LoVo (cell line): ENCODE data around the gene SEC62.

Source experiments
- DNase-seq: peaks from one replicate; pipeline ENCODE4 v3.0.0-alpha.2; 2016; ENCODE audit warnings: low spot score

Gene SEC62, protein sequence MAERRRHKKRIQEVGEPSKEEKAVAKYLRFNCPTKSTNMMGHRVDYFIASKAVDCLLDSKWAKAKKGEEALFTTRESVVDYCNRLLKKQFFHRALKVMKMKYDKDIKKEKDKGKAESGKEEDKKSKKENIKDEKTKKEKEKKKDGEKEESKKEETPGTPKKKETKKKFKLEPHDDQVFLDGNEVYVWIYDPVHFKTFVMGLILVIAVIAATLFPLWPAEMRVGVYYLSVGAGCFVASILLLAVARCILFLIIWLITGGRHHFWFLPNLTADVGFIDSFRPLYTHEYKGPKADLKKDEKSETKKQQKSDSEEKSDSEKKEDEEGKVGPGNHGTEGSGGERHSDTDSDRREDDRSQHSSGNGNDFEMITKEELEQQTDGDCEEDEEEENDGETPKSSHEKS

DNA sequence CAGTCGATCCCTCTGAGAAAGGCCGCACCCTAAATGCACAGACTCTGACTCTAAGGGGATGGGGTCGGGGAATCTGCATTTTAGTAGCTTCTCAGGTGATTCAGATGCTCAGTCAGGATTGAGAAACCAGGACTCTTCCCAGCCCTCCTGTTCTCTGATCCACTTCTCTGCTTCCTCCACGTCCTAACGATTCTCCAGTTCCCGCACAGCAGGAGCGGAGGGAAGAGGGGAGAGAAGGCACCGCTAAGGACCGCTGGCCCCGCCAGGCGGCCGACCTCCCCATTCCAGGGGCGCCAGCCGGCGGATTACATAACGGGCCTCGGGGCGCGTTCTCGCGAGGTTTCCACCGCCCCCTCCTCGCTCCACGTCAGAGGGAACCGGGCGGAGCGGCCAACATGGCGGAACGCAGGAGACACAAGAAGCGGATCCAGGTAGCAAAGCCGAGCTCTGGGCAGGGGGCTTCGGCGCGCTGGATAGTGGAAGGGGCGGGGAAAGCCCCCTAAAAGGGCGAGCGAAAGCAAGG, at the start of gene SEC62:
SEC62 (plus strand) TSS at position 380 of the 523 bp plus-strand sequence; CDS start at position 396, 16 bp downstream.
- peak; percentile 93 for DNase-seq

DNA sequence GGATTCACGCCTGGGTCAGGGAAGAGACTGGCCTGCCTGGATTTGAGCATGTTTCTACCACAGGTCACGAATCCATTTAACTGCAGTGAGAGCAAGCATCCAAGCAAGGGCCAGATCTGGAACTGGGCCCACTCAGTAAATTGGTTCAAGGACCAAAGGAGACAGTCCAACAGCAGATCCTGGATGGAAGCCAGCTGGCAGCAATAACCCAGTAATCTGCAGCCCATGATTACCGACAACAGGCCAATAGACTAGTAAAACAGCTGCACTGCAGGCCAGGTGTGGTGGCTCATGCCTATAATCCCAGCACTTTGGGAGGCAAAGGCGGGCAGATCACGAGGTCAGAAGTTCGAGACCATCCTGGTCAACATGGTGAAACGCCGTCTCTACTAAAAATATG, 43.4 kb upstream of the SEC62 start:
- no peak for DNase-seq

DNA sequence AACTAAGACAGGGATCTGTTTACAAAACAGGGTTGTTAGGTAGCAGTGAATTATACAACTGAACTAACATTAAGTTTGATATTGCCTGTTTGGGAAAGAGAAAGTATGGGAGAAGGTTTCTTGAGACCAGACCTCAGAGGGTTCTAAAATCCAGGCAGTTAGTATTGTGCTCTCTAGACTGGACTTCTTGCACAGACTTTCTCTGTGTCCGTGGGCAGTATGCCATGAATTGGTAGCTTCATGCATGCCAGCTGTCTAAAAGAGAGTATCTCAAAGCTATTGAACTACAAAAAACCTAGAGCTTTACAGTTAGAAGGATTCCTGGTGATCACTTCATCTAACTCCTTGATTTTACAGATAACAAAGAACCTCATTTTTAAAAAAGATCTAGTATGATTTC, 42.8 kb upstream of the SEC62 start:
- DNase-seq, result no peak

DNA sequence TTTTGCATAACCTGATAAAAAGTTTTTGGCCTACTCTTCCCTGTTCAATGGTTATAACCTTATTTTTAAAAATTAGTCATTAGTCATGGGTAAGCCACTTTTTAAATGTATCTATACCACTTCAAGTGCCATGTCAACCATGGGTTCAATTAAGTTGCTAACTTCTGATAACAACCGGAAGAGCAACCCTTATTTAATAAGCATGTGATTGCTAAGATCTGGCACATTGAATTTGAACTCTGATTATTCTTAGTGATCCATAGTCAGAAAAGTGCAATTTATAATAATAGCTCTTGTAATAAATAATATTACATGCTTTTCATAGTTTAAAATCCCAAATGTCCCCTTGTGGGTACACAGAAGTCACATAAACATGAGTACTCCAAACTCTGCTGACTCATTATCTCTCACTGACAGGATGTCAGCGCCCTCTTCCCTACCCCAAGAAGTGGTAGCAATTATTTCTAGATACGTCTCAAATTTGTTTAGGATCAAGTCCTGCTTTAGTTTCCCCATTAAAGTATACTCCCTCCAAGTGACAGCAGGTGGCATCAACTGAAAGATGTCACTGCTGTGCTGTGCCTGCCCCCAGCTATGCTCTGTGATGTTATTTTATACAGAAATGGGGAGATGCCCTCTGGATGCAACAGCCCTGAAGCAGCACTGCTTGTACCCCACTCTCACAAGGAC, 36.6 kb upstream of the SEC62 start:
- no peak for DNase-seq

DNA sequence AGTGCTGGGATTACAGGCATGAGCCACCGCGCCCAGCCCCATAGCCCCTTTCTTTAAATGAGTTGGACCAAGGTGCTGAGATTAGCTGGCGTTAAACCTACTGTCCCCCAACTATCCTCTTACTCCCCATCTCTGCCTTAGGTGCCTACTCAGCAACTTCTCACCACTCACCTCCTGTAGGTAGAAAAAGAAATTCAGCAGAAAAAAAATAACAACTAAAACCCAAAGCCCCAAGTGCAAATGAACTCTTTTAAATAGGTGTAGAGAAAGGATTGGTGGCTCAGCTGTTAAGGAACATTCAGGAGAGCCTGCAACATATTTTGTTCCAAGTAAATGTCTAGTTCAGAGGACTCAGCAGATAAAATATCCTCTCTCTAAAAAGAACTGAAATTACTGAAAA, 35.8 kb upstream of the SEC62 start:
- DNase-seq, result no peak

DNA sequence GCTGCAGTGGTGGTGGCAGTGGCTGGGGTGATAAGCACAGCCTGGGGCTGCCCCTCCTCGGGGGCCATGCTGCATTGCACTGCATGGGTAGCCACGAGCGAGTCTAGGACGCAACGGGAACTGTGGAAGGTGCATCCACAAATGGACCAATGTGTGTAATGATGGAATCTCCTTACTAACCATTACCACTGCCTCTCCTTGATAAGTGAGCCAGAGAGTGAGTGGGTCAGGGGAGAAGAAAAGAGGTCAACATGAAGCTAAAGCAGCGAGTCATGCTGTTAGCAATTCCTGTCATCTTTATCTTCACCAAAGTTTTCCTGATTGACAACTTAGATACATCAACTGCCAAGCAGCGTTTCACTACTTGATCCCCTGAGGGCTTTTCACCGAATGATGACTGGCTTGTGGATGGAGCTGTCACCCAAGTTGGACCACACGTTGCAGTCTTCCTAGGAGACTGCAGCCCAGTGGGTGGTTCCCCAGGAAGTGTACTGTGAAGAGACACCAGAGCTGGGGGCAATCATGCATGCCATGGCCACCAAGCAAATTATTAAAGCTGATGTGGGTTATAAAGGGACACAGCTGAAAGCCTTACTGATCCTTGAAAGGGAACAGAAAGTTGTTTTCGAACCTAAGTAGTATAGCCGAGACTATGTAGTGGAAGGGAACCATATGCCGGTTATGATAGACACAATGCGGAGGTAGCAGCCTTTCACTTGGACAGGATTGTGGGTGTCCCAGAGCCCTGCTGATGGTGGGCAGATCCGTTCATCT, 34.7 kb upstream of the SEC62 start:
- DNase-seq, result no peak

DNA sequence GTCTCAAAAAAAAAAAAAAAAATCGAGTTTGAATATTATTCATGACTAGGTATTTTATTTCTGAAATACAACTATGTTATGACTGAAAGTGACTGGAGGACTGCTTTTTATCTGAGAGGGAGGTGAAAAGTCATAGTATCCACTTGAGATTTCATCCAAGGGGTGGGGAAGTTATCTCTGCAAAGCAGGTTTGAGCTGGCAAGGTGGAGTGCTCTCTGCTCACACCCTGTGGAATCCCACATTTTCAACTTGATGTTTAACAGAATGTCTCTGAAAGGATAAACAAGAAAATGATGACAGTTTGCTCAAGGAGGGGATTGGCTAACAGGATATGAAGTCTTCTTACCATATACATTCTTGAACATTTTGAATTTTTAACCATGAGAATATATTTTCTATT, 27.3 kb upstream of the SEC62 start:
- no peak for DNase-seq

DNA sequence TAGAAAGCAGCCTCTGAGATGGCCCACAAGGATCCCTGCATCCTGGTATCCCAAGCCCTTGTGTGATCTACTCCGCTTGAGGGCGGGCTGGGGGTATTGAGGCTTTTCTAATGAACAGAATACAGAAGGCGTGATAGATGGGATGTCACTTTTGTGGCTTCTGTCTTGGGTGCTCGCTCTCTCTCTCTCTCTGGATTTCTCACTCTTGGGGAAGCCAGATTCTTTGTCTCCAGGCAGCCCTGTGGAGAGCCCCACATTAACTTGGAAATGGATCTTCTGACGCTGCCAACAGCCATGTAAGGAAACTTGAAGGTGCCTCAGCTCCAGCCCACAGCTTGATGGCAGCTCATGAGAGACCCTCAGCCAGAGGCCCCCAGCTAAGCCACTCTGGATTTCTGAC, 26.9 kb upstream of the SEC62 start:
- no peak for DNase-seq

DNA sequence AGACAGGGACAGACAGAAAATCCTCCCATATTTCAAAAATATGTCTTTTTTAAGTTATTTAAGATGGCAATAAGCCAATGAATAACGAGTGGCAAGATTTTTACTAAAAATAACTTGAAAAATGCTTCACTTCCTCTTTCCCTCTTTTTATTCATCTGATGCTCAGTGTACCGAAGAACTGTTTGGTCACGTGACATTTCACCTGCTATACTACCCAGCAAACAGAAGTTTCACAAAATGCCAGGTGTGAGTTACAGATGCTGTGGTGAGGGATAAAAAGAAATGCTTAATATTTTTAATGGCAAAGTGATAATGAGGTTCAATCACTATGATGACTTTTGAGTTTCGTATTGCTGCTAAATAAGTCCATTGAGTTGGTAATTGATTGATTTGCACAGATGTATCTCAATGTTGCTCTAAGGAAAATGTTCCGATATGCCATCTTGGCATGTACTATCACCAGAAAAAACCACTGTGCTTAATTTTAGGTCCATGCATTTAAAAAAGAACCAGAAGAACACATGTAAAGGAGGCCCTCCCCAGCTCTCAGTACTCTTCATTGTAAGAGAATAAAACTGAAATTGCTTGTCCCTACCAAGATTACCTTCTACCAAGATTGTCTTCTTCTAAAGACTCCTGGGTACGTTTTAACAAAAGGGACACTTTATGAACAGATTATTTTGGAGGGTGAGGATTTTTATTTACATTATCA, 26.0 kb upstream of the SEC62 start:
- no peak for DNase-seq

DNA sequence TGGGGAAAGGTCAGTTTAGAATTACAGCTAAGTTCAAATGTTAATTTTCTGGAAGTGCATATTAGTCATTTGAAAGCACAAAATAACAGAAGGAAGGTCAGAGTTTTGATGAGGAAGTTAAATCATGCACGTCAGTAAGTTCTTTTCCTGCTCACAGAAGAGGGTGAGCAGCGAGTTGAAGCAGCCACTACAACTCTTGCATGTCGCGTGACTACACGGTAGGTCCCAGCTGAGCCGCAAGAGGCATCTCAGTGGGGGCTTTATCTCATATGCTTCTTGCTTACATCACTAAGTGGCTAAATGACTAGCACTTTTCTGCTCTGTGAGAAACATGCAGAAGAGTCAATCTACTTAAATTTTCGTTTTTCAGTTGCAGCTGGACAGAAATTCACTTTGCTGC, 21.3 kb upstream of the SEC62 start:
- no peak for DNase-seq

DNA sequence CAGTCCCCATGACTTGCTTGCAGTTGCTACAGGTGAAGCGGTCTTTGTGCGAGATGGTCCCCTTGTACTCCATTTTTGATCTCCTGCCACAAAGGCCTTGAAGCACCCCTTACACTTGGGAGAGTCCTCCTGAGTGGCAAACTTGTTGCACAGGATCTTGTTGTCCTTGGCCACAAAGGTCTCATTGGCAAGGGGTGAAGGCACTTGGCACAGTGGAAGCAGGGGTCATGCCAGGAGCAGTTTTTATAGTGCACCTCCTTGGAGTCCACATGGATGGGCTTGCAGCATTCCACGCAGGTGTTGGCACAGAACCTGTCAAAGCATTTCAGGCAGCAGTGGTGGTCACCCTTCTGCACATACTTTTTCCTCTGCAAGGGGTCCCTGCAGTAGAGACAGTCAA, 20.3 kb upstream of the SEC62 start:
- DNase-seq, result no peak

DNA sequence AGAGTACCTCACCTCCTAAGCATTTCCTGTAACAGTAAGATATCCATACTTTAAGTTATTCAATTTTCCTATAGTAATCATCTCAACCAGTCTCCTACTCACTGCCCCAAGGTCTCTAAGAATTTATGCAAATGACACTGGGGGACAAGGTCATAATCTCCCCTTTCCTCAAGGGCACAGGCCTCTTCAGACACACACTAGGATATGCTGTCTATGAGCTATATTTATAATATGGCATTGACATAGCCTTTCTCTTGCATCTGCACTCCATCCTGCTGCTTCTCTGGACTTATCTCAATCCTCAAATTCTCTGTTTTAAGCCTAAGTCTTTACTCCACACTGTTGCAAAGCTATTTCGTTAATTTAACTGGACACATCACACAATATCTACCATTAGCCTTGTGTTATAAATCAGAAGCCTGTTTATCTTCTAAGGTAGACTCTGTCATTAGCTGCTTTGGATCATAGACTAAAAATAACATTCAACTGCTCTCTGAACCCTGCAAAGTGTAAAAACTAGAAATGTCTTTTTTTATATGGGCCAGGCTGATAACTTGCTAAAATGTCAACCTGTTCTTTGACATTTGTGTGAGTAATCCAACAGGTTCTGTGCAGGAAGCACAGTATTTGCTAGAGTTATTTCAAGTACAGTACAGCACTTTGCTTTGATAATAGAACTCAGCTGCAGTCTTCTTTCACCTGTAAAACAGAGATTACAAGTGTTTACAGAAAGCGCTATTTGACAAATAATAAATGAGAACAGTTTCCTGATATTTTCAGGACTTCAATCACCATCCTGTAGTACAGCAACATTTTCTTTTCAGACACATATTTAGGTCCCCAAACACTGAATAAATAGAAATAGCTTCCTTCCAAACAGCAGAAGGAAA, 17.8 kb upstream of the SEC62 start:
- DNase-seq, result no peak

DNA sequence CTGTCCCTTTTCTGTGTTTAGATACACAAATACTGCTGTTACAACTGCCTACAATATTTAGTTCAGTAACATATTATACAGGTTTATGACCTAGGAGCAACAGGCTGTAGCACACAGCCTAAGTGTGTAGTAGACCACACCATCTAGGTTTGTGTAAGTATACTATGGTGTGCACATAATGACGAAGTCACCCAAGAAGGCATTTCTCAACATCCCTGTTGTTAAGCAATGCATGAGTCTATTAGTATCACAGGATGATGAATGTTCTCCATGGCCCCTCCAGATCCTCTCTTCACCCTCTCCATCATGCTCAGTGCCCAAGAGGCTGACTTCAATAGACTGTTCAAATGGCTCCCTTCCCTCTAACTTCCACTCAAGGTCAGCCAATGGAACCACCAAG, 14.6 kb upstream of the SEC62 start:
- DNase-seq, result no peak

DNA sequence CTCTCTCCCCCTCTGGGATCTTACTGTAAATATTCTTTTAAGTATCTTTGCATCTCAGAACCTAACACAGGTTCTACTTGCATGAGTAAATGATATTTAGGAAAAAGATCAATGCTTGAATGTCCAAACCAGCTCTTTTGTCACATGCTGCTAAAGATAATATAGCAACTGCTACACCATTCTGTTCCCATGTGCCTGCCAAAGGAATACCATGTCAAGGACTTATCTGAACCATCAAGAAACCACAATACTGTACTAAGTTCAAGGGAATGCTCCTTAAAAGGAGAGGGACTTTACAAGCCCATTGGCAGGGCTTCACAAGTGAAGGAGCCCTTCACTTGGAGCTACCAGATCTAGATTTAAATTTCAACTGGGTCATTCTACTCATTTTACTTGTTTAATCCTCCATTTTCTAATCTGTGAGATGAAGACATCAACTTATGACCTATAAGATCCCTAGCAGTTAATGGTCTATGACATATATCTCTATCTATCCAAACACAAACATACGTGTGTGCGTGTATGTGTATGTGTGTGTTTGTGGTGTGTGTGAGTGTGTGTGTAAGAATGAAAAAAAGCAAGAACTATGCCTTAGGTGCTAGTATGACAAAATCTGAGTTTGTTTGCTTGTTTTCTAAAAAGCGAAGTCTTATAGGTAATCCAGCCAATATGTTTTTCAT, 13.0 kb upstream of the SEC62 start:
- no peak for DNase-seq

DNA sequence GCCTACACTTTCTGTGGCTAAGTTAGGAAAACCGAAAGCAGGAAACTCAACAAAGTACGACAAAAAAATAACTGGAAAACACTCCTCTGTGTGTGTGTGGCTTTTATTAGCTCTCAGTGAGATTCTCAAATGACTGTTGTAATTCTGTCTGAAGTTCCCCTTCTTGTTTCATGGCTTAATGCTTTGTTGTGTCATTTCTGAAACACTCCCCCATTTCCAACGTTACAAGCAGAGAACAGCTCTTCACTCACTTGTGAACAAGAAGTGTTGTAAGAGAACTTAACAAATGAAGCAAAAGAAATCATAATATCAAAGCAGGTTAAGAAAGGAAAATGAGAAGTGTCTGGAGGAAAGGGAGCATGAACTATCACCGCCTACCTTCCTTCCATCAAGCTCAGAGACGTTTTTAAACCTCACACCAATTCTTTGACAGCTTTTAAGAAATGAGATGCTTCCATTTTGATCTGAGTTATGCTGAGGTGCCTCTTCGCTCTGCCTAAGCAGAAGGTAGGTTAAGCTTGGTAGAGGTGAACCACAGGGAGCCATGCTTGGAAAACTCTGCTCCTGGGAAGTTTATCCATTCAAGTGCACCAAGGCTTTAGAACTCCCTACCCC, 12.4 kb upstream of the SEC62 start:
- no peak for DNase-seq

DNA sequence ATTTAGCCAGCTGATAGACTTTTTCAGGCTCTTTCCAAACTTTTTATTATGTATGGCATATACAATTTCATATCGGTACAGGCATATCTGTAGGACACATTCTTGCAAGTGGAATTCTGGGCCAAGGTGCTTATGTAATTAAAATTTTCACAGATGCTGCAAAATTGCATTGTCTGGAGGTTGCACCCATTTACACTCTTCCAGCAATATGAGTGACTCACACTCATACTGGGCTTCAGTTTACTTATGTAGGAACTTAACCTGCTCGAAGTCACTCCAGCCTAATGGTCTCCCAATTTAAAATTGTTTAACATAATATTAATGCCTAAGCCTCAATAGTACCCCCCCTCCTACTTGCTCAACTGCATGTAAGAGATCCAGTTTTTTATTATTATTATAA, 11.2 kb upstream of the SEC62 start:
- DNase-seq, result no peak

DNA sequence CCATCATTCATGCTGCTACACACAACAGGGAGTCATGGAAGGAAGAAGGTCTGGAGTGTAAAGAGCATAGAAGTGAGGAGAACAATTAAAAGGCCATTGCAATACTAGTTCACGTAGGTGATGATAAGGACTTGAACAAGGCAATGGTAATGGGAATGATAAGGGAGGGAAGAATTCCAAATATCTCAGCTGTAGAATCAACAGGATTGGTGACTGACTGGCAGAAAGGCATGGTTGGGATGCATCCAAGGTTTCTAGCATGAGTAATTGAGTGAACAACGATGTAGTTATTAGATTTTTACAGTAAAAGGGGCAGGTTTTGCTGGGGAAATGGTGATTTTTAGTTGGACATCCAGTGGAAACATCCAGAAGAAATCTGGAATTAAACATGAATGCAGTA, 2.4 kb upstream of the SEC62 start:
- DNase-seq, result no peak

DNA sequence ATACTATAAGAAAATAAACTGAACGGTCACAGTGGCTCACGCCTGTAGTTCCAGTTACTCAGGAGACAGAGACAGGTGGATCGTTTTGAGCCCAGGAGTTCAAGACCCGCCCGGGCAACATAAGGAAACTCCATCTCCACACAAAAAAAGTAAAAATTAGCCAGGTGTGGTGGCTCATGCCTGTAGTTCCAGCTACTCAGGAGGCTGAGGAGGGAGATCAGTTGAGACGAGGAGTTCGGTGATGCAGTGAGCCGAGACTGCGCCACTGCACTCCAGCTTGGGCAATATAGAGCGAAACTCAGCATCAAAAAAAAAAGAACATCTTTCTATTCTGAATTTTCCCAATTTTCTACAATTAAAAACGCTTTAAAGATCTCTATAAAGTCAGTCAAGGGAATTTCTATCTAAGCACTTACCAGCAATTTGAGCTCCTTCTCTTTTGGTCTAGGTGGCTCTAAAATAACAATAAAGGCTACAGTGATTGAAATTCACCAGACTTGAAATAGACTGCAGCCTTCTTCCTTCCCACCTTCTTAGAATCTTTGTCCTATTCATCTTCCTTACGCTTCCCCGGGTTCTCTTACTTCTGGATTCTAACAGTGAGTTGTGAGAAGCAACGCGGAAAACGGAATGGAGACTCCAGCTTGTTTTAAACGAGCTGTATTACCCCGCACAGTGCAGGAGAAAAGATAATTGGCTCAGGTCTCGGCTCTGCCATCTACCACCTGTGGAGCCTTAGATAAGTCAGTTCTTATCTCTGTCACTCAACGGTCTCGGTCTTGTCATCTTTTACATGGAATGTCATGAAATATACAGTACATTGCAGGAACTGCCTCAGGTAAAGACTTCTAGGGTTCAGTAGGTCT, 812 bp upstream of the SEC62 start:
- DNase-seq, result peak; percentile 35
